Esophagus muscularis mucosa (tissue), 4 donors: Measurements from ENCODE around the gene MPIG6B. TPM values are rescaled to one million over a fixed set of nuclear protein-coding genes. Genes with fewer than 3 reads are reported as not detected.
"Not testable (repeated sequence)": the region's sequence is repeated elsewhere in the genome, so short reads cannot be mapped to it uniquely, and the experiment has no call there.

ENCODE experiments used
- DNase-seq: peaks from one replicate; pipeline ENCODE4 v3.0.0-alpha.2; 2017; ENCODE audit errors: extremely low spot score
- H3K27ac ChIP-seq, 4 donors: fragments of 200-600 bp; sonication (generic); replicated peaks in 1 of 4; 1 replicate in 3 of 4; 2 replicates in 1 of 4; pipeline ENCODE4 v1.5.1; 2016 to 2019; ENCODE audit warnings: mild to moderate bottlenecking in 1 of 4
- H3K27me3 ChIP-seq, 4 donors: fragments of 200-600 bp; sonication (generic); one replicate each; pipeline versions ENCODE4 v1.5.1 to v1.6.0; 2016 to 2019
- H3K36me3 ChIP-seq, 4 donors: fragments of 200-600 bp; sonication (generic); one replicate each; pipeline ENCODE4 v1.5.1; 2016 to 2019
- H3K4me1 ChIP-seq, 4 donors: fragments of 200-600 bp; sonication (generic); one replicate each; pipeline ENCODE4 v1.5.1; 2016 to 2019
- H3K4me3 ChIP-seq, 4 donors: fragments of 200-600 bp; sonication (generic); 1 replicate in 2 of 4; 2 replicates in 2 of 4; pipeline ENCODE4 v1.5.1; 2016 to 2019; ENCODE audit warnings: mild to moderate bottlenecking in 4 of 4, moderate library complexity in 1 of 4
- H3K9me3 ChIP-seq, 4 donors: fragments of 200-600 bp; sonication (generic); 1 replicate in 3 of 4; 2 replicates in 1 of 4; pipeline ENCODE4 v1.5.1; 2016 to 2019
- CTCF ChIP-seq, 3 experiments: fragments of 200-600 bp in 2 of 3; fragments of 450-650 bp in 1 of 3; sonication (generic) in 2 of 3; IDR thresholded peaks; one replicate each; pipeline ENCODE4 v1.5.1; 2017 to 2019; ENCODE audit warnings: antibody characterized with exemption in 3 of 3, mild to moderate bottlenecking in 2 of 3, moderate library complexity in 1 of 3
- EP300 ChIP-seq: sonication (generic); formaldehyde crosslinking; IDR thresholded peaks from one replicate; pipeline ENCODE4 v1.6.1; 2017; ENCODE audit warnings: antibody characterized with exemption
- POLR2A ChIP-seq: fragments of 450-650 bp; IDR thresholded peaks from one replicate; pipeline ENCODE4 v1.6.1; 2017; ENCODE audit warnings: antibody characterized with exemption, moderate library complexity, mild to moderate bottlenecking, low read depth
- POLR2AphosphoS5 ChIP-seq, 2 donors: sonication (generic); formaldehyde crosslinking; IDR thresholded peaks; one replicate each; pipeline ENCODE4 v1.6.1; 2017; ENCODE audit warnings: antibody characterized with exemption in 2 of 2
- WGBS: methylation state at CpG from one replicate; pipeline ENCODE4 v1.1.5; 2018; 5-methylcytosine and 5-hydroxymethylcytosine counted together
- intact Hi-C: fragments of 100-400 bp; cut with DNase I; formaldehyde crosslinking; loops from one replicate; pipeline ENCODE4 v1.15.1; 2023
- total RNA-seq, 4 donors: library from RNA; depleted of rRNA; stranded (reverse); fragments of >200 nt; gene quantifications; one replicate each; pipeline versions ENCODE4 v1.1.0 to v1.2.1, GENCODE V29; 2016

The MPIG6B gene
- total RNA-seq, 4 donors from 2014 or later: not detected

GRCh38 chr6:31708224-31708623, 14.9 kb upstream of the MPIG6B start:
- WGBS: 88% methylated on average over 3 of the region's 3 CpGs
- no peaks in the 10 kb centered on the region for H3K36me3 ChIP-seq
- no peak for DNase-seq
- no peak overlapping the region for H3K4me3 ChIP-seq
- H3K27me3 ChIP-seq: peaks cover 0 to 6% (median 0%) of the 10 kb centered on the region in 4 donors
- no peaks in the 10 kb centered on the region for H3K9me3 ChIP-seq
- H3K4me1 ChIP-seq: peaks cover 4 to 8% (median 6%) of the 10 kb centered on the region in 4 donors
- no peak overlapping the region for H3K27ac ChIP-seq
- intact Hi-C loops: no loop called here
- TF ChIP-seq POLR2A (no peak), POLR2AphosphoS5 (IDR thresholded peaks at IDR 0.05) (no peak), CTCF (IDR thresholded peaks at IDR 0.05) (no peak), EP300 (no peak)

- H3K36me3 ChIP-seq, DNase-seq, H3K27me3 ChIP-seq, H3K27ac ChIP-seq, H3K4me1 ChIP-seq, intact Hi-C loops, H3K4me3 ChIP-seq, H3K9me3 ChIP-seq: not testable (repeated sequence)
- 93% methylated on average over 11 of the region's 11 CpGs for WGBS
Measured at GRCh38 chr6:31709157-31709556, 14.0 kb upstream of the MPIG6B start.

- no peaks in the 10 kb centered on the region for H3K9me3 ChIP-seq
- H3K4me3 ChIP-seq: no peak overlapping the region
- no peaks in the 10 kb centered on the region for H3K36me3 ChIP-seq
- TF ChIP-seq POLR2AphosphoS5 (IDR thresholded peaks at IDR 0.05): no peak
- no peak for DNase-seq
- peaks cover 0 to 6% (median 0%) of the 10 kb centered on the region in 4 donors for H3K27me3 ChIP-seq
- intact Hi-C loops: no loop called here
- no peaks in the 10 kb centered on the region for H3K4me1 ChIP-seq
- WGBS: 58% methylated on average over 5 of the region's 5 CpGs
- no peak overlapping the region for H3K27ac ChIP-seq
Measured at GRCh38 chr6:31710523-31711219, 12.5 kb upstream of the MPIG6B start.

GRCh38 chr6:31711233-31711632, 11.9 kb upstream of the MPIG6B start:
- DNase-seq: no peak
- Histone ChIP-seq H3K36me3 (no peaks in the 10 kb centered on the region), H3K4me3 (no peak overlapping the region), H3K4me1 (no peaks in the 10 kb centered on the region), H3K27me3 (peaks cover 0 to 6% (median 0%) of the 10 kb centered on the region in 4 donors), H3K9me3 (no peaks in the 10 kb centered on the region), H3K27ac (no peak overlapping the region)
- no peak for TF ChIP-seq POLR2AphosphoS5 (IDR thresholded peaks at IDR 0.05)
- TF ChIP-seq POLR2A: no peak
- TF ChIP-seq CTCF (IDR thresholded peaks at IDR 0.05): no peak
- no peak for TF ChIP-seq EP300
- intact Hi-C loops: no loop called here
- 78% methylated on average over 5 of the region's 8 CpGs for WGBS

GRCh38 chr6:31712296-31712695, 10.9 kb upstream of the MPIG6B start:
- Histone ChIP-seq H3K36me3 (no peaks in the 10 kb centered on the region), H3K27me3 (peaks cover 0 to 6% (median 0%) of the 10 kb centered on the region in 4 donors), H3K4me1 (no peaks in the 10 kb centered on the region), H3K27ac (no peak overlapping the region), H3K9me3 (no peaks in the 10 kb centered on the region), H3K4me3 (no peak overlapping the region)
- no peak for DNase-seq
- intact Hi-C loops: no loop called here
- no peak for TF ChIP-seq POLR2AphosphoS5 (IDR thresholded peaks at IDR 0.05)
- no peak for TF ChIP-seq POLR2A
- no peak for TF ChIP-seq CTCF (IDR thresholded peaks at IDR 0.05)
- no peak for TF ChIP-seq EP300
- WGBS: 98% methylated on average over 7 of the region's 8 CpGs

- Histone ChIP-seq H3K4me3 (no peak overlapping the region), H3K9me3 (no peaks in the 10 kb centered on the region), H3K36me3 (no peaks in the 10 kb centered on the region), H3K27ac (no peak overlapping the region), H3K27me3 (peaks cover 0 to 6% (median 0%) of the 10 kb centered on the region in 4 donors), H3K4me1 (no peaks in the 10 kb centered on the region)
- WGBS: 71% methylated on average over 4 of the region's 4 CpGs
- no peak for DNase-seq
- TF ChIP-seq EP300 (no peak), POLR2A (no peak), POLR2AphosphoS5 (IDR thresholded peaks at IDR 0.05) (no peak), CTCF (IDR thresholded peaks at IDR 0.05) (no peak)
- intact Hi-C loops: no loop called here
Measured at GRCh38 chr6:31713465-31713864, 9.7 kb upstream of the MPIG6B start.
